RPMI8226 (cell line): ENCODE results near the gene ZMIZ2.
"Not testable (repeated sequence)": the region's sequence is repeated elsewhere in the genome, so short reads cannot be mapped to it uniquely, and the experiment has no call there.

Experiments
- DNase-seq: peaks from one replicate; pipeline ENCODE4 v3.0.0-alpha.2; 2015

The ZMIZ2 gene

GRCh38 chr7:44775383-44776107, 26.9 kb downstream of the ZMIZ2 start:
- DNase-seq, result no peak

GRCh38 chr7:44776211-44776610, 27.6 kb downstream of the ZMIZ2 start:
- no peak for DNase-seq

GRCh38 chr7:44782460-44782859, 33.8 kb downstream of the ZMIZ2 start:
- DNase-seq, result no peak

- DNase-seq, result no peak
These were observed 34.8 kb downstream of the ZMIZ2 start for GRCh38 chr7:44783407-44783806.

- DNase-seq, result no peak
These were observed 35.7 kb downstream of the ZMIZ2 start for GRCh38 chr7:44784364-44784763.

- not testable (repeated sequence) for DNase-seq
These were observed 36.6 kb downstream of the ZMIZ2 start for GRCh38 chr7:44785218-44785617.

- peak; percentile 72 for DNase-seq
These were observed 38.4 kb downstream of the ZMIZ2 start for GRCh38 chr7:44787041-44787440.

GRCh38 chr7:44787762-44788161, 39.1 kb downstream of the ZMIZ2 start:
- no peak for DNase-seq

GRCh38 chr7:44789990-44790389, 41.3 kb downstream of the ZMIZ2 start:
- DNase-seq, result no peak

GRCh38 chr7:44791278-44792219, 42.9 kb downstream of the ZMIZ2 start:
- peak; percentile 50 for DNase-seq

GRCh38 chr7:44793919-44794318, 45.3 kb downstream of the ZMIZ2 start:
- DNase-seq, result no peak

- no peak for DNase-seq
These were observed 45.7 kb downstream of the ZMIZ2 start for GRCh38 chr7:44794331-44794730.

GRCh38 chr7:44796034-44796503, 47.4 kb downstream of the ZMIZ2 start:
- peak; percentile 86 for DNase-seq

GRCh38 chr7:44796504-44797328, 48.1 kb downstream of the ZMIZ2 start, which contains the start of gene PPIA:
PPIA (plus strand) TSS chr7:44796681; CDS start chr7:44796725, 44 bp downstream.
- DNase-seq, result peak; percentile 100

- peak; percentile 93 for DNase-seq
These were observed 48.9 kb downstream of the ZMIZ2 start for GRCh38 chr7:44797329-44798258.

- DNase-seq, result no peak
These were observed 50.1 kb downstream of the ZMIZ2 start for GRCh38 chr7:44798649-44799305.

- DNase-seq, result no peak
These were observed 51.3 kb downstream of the ZMIZ2 start for GRCh38 chr7:44799939-44800338.

GRCh38 chr7:44801890-44802289, 53.2 kb downstream of the ZMIZ2 start:
- DNase-seq, result no peak

GRCh38 chr7:44802418-44803025, 53.9 kb downstream of the ZMIZ2 start:
- no peak for DNase-seq

- DNase-seq, result not testable (repeated sequence)
These were observed 55.3 kb downstream of the ZMIZ2 start for GRCh38 chr7:44803828-44804519.
